Erythroblast (primary cell): ENCODE measurements around the gene ANKRD31.

Source experiments
- GATA1 ChIP-seq: IDR thresholded peaks from 2 replicates; pipeline ENCODE4 v1.6.1; 2011; ENCODE audit warnings: low read depth, mild to moderate bottlenecking, control low read depth, low read length, moderate library complexity
- POLR2A ChIP-seq: IDR thresholded peaks from 2 replicates; pipeline ENCODE4 v1.6.1; 2011; ENCODE audit warnings: mild to moderate bottlenecking, low read length

DNA sequence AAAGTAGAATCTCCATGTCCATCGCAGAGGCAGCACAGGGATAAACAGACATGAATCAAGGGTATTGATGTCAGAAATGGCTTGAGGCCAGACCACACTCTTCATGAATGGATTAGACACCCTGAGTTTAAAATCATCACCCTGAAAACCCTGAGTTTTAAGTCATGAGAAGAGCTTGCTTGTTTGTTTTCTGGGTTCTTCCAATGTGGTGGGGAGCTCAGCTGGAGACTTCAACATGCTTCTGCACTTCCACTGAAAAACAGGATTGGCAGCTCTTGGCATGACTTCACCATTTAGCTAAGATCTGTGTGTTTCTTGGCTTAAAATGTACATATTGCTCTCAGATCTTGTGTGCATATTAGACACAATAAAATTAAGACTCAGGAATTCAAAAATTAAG lies 194.2 kb downstream of the ANKRD31 start:
- TF ChIP-seq POLR2A (no peak), GATA1 (no peak)
